GM19351 (cell line): Measurements from ENCODE around the gene MYO18B.

Experiments used
- ATAC-seq: cut with Tn5 transposase; IDR thresholded peaks from one replicate; pipeline ENCODE4 v1.9.1; 2021; ENCODE audit warnings: mild to moderate bottlenecking, moderate library complexity; ENCODE audit not compliant: unreplicated experiment

MYO18B gene

DNA sequence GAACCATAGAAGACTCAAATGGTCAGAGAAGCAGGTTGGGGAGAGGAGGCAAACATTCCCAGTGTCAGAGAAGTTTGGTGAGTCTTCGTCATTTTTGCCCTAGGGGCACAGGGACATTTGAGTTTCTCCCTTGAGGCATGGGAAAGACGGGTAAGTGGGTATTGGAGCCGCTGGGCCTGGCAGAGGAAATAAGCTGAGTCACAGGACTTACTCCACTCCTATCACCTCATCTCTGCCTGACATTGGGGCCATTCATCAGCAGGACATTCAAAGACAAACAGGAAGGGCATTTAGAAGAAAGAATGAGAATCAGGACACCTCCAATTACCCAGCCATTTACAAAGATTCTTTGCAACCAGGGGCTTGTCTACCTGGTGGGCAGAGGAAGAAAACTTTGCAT lies 326.6 kb downstream of the MYO18B start:
- no peak for ATAC-seq

GRCh38 chr22:26072621-26073020 lies 330.6 kb downstream of the MYO18B start:
- no peak for ATAC-seq

DNA sequence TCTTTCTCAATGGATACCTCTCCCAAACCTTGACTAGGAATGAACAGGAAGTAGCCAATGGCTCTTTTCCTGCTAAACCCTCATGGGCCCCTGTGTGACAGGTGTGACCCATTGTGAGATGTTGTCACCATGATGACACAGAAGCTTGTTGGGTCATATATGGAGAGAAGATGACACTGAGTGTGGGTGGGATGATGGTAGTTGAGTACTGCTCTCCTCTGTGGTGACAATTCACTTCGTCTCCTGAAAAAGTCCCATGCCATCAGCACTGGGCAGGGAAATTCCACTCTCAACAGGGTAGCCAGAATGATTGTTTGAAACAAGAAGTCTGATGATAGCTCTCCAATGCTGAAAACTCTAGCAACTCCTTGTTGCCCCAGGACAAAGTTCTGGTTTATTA lies 333.3 kb downstream of the MYO18B start:
- ATAC-seq = no peak

GRCh38 chr22:26079009-26079408 lies 337.0 kb downstream of the MYO18B start:
- ATAC-seq = no peak
